ENCODE data around the gene PYROXD2. TPM values are rescaled to one million over a fixed set of nuclear protein-coding genes. Genes with fewer than 3 reads are reported as not detected.

PYROXD2 gene
- 23.1 TPM for total RNA-seq

GRCh38 chr10:98414932-98415730 lies at the start of gene PYROXD2:
Gene PYROXD2 (minus strand): TSS chr10:98415182. CDS start chr10:98415135, 47 bp downstream.
- DNase-seq (ENCODE audit: low spot score), result peak; percentile 90

GRCh38 chr10:98463976-98464754 lies 49.2 kb upstream of the PYROXD2 start:
- no peak for DNase-seq (ENCODE audit: low spot score)

DNA sequence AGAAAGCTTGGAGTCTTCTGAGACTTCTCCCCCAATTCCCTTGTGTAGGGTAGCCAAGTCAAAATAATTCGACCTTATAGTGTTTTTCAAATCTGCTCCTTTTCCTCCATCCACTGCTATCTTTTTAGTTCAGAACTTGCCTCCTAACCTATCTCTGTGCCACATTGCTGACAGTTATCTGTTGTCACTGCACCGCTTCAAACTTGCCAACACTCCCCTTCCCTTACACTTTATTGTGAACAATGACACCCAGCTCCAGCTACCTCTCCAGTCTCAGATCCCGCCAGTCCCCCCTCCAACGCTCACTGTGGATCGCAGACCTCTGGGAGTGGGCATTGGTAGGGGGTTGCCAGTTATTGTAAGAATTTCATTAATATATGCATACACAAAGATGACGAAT lies 48.0 kb upstream of the PYROXD2 start:
- no peak for DNase-seq (ENCODE audit: low spot score)

- no peak for DNase-seq (ENCODE audit: low spot score)
Observed at GRCh38 chr10:98461500-98461842, 46.5 kb upstream of the PYROXD2 start.

- DNase-seq (ENCODE audit: low spot score), result peak; percentile 69
Observed at GRCh38 chr10:98460837-98461499, 46.0 kb upstream of the PYROXD2 start.

- no peak for DNase-seq (ENCODE audit: low spot score)
Observed at GRCh38 chr10:98458809-98459784, 44.1 kb upstream of the PYROXD2 start.

DNA sequence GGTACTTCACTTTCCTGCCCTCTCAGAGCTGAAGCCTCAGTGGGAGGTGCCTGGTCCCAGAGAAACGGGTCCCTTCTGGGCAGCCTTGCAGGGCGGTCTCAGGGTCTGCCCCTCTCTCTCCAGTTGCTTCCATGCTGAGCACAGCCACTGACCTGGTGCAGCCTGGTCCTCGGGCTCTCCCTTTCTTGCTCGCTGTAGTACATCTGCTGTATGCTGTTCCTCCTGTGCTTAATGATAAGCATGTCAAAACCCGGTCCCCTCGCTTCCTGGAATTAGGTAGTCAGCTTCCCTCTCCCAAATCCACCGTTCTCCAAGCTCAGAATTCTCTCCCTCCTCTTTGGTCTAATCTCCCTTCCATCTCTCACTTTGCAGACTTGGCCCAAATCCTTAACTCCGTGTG lies 42.7 kb upstream of the PYROXD2 start:
- no peak for DNase-seq (ENCODE audit: low spot score)

- DNase-seq (ENCODE audit: low spot score), result no peak
Observed at GRCh38 chr10:98456686-98457482, 41.9 kb upstream of the PYROXD2 start.

GRCh38 chr10:98456043-98456570 lies 41.1 kb upstream of the PYROXD2 start:
- DNase-seq (ENCODE audit: low spot score), result no peak

GRCh38 chr10:98453729-98454128 lies 38.7 kb upstream of the PYROXD2 start:
- DNase-seq (ENCODE audit: low spot score), result no peak

DNA sequence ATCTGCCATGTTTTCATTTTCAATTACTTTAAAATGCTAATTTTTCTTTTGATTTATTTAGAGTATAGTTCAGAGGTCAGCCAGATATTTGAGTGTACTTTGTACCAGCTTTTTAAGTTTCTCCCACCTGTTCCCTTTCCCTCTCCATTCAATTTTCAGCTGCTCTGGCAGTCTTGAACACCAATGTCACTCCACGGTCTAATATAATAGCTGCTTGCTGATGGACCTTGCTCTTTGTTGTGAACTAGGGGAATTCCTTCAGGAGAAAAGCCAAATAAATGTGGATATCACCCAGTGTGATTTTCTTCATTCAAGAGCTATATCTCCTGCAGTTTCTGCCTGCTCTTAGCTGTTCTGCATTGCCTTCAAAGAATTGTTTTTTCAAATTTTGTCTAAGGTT lies 35.6 kb upstream of the PYROXD2 start:
- no peak for DNase-seq (ENCODE audit: low spot score)

DNA sequence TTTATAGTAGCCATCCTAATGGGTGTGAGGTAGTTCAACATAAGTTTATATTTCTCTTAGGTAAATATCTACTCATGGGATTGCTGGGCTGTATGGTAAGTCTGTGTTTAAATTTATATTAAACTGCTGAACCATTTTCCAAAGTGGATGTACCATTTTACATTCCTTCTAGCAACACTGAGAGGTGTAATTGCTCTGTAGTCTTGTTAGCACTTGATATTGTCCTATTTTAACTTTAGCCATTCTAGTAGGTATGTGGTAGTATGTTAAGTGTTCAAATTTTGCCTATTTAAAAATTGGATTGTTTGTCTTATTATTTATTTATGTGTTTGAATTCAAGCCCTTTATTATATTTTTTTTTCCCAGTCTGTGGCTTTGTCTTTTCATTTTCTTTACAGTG lies 34.3 kb upstream of the PYROXD2 start:
- no peak for DNase-seq (ENCODE audit: low spot score)

DNA sequence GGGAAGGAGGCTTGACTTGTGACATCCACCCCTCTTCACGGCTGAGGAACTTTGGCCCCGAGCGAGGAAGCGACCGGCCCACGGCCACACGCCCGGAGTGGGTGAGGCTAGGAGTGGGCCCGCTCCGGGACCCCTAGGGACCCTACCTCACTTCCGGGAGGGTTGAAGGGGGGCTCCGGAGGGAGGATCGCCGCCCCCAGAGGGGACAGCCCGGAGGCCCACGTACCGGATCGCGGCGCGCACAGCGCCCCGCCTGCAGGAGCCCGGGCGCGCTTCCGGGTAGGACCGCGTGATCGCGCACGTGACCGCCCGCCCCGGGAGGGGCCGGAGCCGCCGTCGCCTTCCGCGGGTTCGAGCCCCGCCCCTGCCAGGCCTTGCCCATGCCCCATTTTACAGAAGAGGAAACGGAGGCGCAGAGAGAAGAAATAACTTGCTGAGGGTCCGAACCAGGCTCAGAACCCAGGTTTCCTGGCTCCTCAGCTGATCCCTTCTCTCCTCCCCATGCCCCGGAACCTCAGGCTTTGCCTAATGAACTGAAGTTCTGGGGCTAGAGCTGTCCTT lies 31.8 kb upstream of the PYROXD2 start, which contains the start of gene HPS1:
Gene HPS1 (minus strand): TSS at position 275 of the 561 bp plus-strand sequence. CDS start 3,695 bp downstream, outside the sequence.
- peak; percentile 83 for DNase-seq (ENCODE audit: low spot score)

DNA sequence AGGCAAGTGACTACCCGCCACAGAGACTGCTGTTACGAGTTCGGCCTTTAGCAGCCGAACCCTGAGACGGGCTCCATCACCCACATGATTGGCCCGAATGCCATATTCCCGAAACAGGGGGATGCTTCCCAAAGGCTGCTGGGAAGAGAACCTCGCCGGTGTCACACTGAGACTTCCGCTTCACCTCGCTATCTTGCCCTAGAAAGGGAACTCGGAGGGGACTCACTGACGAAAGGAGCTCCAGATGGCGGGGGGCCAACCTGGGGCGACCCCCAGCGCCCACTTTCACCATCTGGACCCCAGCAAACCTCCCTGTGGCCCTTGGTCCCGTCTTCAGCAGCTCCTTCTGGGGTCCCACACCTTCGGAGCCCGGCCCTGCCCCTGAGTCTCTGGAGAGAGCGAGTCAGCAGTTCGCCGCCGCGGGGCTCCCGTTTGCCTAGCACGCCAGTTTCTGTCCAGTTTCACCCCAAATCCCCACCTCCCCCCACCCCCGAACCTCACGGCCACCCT lies 31.2 kb upstream of the PYROXD2 start:
- DNase-seq (ENCODE audit: low spot score), result no peak

DNA sequence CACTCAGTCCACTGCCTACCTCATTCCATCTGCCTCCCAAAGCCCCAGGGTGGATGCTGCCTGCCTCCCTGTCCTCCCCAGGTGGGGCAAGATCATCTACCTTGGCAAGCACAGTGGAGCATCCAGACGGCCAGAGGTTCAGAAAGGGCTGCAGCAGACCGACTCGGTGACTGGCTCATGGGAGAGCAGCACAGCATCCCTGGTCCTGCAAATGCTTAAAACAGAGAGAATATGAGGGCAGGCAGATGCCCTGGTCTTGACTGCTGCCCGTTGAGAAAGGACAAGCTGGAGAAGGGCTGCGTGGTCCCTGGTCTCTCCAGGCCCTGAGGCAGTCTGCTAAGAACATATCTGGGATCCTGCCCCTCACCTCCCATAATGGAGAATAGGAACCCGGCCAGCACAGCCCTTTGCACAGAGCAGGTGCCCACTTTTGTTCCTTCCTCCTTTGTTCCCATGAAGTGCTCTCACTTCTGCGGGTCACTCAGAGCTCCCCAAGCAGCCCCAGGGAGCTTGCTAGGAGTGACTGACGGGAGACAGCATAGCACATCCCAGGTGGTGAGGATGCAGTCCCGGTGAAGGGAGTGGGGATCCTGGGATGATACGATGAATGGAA lies 30.3 kb upstream of the PYROXD2 start:
- DNase-seq (ENCODE audit: low spot score), result no peak

- no peak for DNase-seq (ENCODE audit: low spot score)
Observed at GRCh38 chr10:98444314-98445006, 29.5 kb upstream of the PYROXD2 start.

- no peak for DNase-seq (ENCODE audit: low spot score)
Observed at GRCh38 chr10:98438715-98439114, 23.7 kb upstream of the PYROXD2 start.

DNA sequence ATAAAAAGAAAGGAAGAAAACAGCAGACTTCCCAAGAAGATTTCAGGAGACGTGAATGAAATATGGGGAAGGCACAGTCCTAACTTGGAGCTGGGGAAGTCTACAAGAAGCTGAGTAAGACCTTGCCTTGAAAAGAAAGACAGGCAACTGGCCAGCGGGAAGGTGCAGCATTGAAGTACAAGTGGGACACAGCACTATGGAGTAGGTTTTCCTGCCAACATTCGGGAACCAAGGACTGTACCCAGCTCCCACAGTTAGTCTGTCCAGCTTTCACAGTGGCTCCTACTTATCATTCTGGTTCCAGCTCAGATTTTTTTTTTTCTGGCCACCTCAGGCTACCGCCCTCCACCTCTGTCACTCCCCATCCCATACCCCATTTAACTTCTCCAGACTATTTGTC lies 21.7 kb upstream of the PYROXD2 start:
- DNase-seq (ENCODE audit: low spot score), result no peak

- no peak for DNase-seq (ENCODE audit: low spot score)
Observed at GRCh38 chr10:98435178-98435577, 20.2 kb upstream of the PYROXD2 start.
